GM21423 (cell line): Measurements from ENCODE around the gene SLC4A7.
"Not testable (repeated sequence)": the region's sequence is repeated elsewhere in the genome, so short reads cannot be mapped to it uniquely, and the experiment has no call there.

Source experiments
- ATAC-seq: cut with Tn5 transposase; IDR thresholded peaks from one replicate; pipeline ENCODE4 v1.9.1; 2021; ENCODE audit warnings: mild to moderate bottlenecking, moderate library complexity; ENCODE audit not compliant: unreplicated experiment

The SLC4A7 gene

DNA sequence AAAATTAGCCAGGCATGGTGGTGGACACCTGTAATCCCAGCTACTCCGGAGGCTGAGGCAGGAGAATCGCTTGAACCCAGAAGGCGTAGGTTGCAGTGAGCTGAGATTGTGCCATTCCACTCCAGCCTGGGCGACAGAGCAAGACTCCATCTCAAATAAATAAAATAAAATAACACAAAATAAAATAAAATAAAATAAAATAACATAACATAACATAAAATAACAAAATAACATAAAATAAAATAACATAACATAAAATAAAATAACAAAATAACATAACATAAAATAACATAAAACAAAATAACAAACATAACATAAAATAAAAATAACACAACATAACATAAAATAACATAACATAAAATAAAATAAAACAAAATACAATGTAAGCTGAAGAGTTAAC lies 45.8 kb downstream of the SLC4A7 start:
- not testable (repeated sequence) for ATAC-seq

GRCh38 chr3:27431116-27431515 lies 53.1 kb downstream of the SLC4A7 start:
- ATAC-seq, result no peak

GRCh38 chr3:27429909-27430308 lies 54.3 kb downstream of the SLC4A7 start:
- no peak for ATAC-seq

- no peak for ATAC-seq
These were observed 55.7 kb downstream of the SLC4A7 start for GRCh38 chr3:27428446-27428845.

GRCh38 chr3:27426926-27427325 lies 57.3 kb downstream of the SLC4A7 start:
- no peak for ATAC-seq

DNA sequence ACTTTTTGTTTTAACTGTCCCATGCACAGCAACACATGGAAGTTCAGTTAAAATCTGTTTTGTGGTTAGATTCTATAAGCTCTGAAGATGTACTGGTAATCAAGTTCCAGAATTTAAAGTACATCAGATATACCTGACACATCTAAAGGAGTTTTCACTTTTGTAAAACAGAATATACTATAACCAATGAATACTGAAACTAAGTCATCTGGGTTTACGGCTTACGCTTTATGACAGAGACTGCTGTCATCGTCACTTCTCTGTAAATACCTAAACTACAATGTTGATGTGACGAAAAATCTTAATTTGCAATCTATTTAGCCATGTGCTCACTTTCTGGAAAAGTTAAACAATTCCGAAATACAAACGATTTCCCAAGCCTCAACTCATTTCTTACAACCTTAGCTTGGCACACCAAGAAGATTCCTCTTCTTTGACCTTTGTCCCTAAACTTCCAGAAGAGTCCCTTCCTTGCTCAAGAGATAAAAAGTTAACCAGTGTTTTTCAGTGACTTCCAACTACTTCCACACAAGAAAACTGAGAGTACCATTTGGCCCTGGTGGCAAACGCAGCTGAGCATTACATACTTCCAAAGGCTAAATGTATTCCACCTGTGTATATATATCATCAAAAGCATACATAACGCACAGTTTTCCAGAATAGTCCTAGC lies 58.2 kb downstream of the SLC4A7 start:
- ATAC-seq, result no peak

DNA sequence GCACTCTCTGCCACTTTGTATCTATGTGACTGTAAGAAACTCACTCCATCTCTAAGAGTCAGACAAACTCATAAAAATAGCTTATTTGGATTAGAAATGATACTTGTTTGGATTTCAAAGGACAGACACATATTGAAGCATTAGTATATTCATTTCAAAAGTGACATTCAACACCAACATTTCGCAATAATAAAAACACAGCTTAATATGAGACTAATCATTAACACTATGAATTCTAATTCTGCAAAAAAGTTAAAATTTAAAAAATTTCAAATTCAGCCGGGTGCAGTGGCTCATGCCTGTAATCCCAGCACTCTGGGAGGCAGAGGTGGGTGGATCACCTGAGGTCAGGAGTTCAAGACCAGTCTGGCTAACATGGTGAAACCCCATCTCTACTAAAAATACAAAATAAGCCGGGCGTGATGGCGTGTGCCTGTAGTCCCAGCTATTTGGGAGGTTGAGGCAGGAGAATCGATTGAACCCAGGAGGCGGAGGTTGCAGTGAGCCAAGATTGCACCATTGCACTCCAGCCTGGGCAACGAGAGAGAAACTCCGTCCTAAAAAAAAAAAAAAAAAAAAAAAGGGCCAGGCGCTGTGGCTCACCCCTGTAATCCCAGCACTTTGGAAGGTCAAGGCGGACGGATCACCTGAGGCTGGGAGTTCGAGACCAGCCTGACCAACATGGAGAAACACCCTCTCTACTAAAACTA lies 59.2 kb downstream of the SLC4A7 start:
- ATAC-seq, result not testable (repeated sequence)

GRCh38 chr3:27423463-27423862 lies 60.7 kb downstream of the SLC4A7 start:
- no peak for ATAC-seq

DNA sequence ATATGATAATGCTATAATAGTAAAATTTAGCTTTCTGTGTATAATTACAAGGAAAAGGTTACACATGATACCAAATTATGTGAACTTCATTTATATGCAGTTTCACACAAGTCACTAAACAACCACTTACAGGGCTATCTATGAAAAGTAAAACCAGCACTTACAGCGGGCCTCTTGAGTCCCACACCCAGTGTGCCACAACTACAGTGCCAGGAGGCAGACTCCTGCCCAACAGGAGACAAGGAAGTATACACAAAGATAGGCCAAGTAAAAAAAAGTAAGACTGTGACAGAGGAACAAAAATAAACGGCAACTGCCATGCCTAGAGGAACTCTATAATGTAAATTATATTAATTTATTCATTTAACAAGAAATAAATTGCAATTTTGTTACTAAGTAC lies 61.6 kb downstream of the SLC4A7 start:
- ATAC-seq, result no peak

DNA sequence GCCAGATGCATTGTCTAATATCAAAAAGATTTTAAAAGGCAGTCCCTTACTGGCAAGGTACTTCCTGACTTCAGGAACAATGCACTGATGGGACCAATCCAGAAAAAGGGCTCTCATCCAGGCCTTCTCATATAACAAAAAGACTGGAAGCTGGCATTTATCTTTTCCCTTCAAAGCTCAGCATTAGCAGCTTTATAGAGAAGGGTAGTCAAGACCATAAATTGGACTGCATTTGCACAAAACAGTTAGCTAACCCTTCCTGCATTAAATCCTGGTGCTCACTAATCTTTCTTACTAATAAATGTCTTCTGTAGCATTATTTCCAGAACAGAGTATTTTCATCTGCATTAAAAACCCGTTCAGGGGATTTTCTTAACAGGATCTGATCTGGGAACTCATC lies 69.0 kb downstream of the SLC4A7 start:
- ATAC-seq, result no peak

DNA sequence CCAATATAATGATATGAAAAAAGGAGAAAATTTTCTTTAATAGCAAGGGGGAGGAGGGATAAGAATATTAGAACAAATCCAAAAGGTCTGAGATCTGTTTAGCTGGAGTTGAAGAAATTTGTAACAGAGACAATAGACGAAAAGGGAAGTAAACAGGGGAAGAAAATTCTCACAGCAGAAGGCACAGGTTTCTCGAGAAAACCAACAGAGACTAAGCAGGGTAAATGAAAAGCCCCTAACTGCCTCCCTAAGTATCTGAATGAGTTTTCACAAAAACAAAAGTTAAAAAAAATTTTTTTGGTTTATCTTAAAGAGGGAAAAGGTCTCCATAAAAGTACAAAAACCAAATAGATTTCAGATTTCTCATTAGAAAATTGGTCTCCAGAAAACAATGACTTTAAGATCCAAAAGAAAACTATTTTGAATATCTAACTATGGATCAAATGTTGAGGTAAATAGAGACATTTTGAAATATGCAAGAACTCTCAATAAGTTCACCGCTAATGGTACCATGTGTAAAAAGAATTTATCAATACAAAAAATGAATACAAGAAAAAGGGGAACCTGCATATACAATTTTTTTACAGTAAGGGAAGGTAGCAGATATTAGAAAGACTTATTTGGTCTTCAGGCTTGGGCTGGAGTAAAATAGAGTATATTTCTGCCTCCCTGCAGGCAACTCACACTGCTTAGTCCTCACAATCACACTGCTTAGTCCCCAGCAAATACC lies 91.1 kb downstream of the SLC4A7 start:
- peak; percentile 88 for ATAC-seq

DNA sequence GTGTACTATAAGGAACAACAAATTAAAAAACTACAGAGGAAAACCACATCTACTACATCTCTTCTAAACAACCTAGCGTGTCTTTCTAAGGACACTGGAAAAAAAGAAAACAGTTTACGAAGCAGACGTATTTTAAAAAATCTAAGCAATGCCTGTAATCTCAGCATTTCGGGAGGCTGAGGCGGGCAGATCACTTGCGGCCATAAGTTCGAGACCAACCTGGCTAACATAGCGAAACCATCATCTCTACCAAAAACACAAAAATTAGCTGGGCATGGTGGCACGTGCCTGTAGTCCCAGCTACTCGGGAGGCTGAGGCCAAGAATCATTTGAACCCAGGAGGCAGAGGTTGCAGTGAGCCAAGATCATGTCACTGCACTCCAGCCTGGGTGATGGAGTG lies 91.8 kb downstream of the SLC4A7 start:
- ATAC-seq, result not testable (repeated sequence)

DNA sequence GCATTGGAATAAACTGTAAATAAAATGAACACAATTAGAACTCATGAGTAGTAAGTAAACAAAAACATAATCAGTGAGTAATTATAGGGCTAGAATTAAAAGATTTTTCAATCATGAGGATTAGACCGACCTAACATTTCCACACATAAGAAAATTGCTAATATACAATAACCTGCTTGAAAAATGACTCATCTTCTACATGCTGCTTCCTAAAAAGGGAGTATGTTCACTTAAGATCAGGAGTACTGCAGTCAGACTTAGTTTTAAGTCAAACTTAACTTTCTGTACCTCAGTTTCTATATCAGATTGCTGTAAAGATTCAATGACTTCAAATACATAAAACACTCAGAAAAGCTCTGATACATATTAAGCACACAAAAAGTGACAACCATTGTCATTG lies 92.4 kb downstream of the SLC4A7 start:
- ATAC-seq, result no peak

- no peak for ATAC-seq
These were observed 96.6 kb downstream of the SLC4A7 start for GRCh38 chr3:27387625-27388024.

GRCh38 chr3:27385504-27385903 lies 98.7 kb downstream of the SLC4A7 start:
- ATAC-seq, result no peak

DNA sequence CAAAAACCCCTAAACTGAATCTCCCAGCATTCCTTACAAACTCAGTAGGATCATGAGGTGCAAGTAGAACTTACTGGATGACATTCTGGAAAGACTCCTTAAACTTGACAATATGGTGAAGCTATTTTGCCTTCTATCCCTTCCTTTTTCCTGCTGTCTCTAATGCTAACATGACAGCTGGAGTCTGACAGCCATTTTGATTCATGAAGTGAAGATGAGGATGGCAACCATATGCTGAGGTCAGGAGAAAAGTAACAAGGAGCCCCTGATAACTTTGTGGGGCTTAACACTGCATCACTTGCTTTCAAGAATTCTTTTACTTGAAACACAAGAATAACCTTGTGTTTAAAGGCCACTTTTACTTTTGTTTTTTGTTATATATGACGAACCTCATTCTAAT lies 100.0 kb downstream of the SLC4A7 start:
- no peak for ATAC-seq

- ATAC-seq, result no peak
These were observed 103.5 kb downstream of the SLC4A7 start for GRCh38 chr3:27380433-27381357.

DNA sequence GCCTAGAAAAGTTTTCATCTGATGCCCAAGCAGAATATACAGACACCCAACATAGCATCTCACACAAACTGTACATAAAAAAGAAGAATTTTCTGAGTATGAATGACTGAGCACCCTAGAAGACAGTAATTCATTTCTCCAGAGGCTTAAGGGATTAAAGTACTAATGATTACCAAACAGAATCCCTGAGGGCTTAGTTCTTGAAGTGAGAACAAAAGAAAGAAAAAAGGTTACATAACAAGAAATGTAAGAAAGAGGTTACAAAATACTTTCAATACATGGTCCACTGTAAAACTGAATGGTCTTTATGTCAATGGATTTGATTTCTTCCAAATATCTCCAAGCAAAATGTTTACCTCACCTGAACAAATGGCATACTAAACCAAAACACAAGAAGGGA lies 105.9 kb downstream of the SLC4A7 start:
- no peak for ATAC-seq

DNA sequence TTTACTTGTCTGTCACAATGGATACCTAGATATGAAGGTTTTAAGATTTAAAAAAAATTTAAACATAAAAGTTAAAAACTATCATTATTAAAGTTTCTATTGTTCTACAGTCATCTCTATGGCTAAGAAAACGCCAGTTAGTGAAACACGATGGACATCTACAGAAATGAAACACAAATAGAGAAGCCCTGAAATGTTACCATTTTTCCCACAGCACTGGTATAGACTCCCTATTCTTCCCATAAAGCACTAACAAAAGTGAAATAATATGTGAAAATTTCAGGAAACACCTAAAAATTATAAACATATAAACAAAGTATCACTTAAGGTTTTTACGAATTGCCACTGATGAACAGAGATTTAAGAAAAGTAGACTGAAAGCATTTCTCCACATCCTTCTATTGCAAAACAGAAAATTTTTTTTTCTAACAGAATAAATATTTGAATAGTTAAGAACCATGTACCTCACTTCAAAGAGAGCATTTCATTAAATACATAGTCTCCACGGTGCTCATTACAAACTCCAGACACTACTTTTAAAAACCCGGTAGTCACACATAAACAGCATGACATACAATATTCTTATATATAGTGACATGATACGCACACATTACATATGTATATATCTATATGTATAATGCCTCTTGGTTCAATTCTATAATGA lies 107.9 kb downstream of the SLC4A7 start:
- ATAC-seq, result no peak

DNA sequence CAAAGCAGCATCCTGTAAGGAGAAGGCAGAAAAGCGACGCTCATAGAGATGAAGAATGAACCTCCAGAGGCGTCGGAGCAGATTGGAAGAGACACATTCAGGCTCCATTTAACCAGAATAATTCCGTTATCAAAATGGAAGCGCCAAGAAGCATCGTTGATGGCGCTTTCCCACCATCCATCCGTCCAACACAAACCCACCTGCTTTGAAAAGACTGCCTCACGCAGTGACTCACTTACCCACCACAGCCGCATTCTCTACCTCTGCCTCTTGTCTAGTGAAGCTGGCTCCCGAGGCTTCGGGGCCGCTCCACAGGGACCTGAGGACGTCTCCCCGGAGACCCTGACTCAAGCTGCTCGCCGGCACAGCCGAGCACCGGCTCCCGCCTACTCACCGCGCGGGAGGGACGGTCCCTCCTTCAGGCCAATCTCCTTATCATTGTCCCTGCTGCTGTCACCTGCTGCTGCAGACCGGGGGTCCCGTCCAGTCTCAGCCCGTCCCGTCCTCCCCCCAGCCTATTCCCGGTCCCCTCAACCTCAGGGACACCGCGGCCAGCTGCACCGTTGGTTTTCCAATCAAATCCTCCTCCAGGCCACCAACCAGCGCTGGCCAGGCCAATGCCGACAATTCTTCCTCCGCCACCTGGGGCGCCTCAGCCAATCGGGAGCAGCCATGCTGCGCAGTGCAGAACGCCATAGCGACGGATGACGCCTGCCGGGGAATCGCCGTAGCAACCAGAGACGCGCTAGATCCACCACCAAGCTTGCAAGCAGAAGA lies 115.2 kb downstream of the SLC4A7 start, which contains the start of gene NEK10:
TSS of gene NEK10 (minus strand) at position 553 of the 777 bp plus-strand sequence. CDS start 16,501 bp downstream, outside the sequence.
- peak; percentile 100 for ATAC-seq
